SH-SY5Y (cell line): ENCODE results near the gene BPNT1.
A peak's percentile ranks its signal among the peaks of the same experiment; 100 is the strongest.

ENCODE experiments used
- GATA2 ChIP-seq: IDR thresholded peaks from 2 replicates; pipeline ENCODE4 v1.6.1; 2011; ENCODE audit warnings: mild to moderate bottlenecking, low read depth, low read length
- GATA3 ChIP-seq: IDR thresholded peaks from 2 replicates; pipeline ENCODE4 v1.6.1; 2011; ENCODE audit warnings: low read depth, mild to moderate bottlenecking, low read length, moderate library complexity

DNA sequence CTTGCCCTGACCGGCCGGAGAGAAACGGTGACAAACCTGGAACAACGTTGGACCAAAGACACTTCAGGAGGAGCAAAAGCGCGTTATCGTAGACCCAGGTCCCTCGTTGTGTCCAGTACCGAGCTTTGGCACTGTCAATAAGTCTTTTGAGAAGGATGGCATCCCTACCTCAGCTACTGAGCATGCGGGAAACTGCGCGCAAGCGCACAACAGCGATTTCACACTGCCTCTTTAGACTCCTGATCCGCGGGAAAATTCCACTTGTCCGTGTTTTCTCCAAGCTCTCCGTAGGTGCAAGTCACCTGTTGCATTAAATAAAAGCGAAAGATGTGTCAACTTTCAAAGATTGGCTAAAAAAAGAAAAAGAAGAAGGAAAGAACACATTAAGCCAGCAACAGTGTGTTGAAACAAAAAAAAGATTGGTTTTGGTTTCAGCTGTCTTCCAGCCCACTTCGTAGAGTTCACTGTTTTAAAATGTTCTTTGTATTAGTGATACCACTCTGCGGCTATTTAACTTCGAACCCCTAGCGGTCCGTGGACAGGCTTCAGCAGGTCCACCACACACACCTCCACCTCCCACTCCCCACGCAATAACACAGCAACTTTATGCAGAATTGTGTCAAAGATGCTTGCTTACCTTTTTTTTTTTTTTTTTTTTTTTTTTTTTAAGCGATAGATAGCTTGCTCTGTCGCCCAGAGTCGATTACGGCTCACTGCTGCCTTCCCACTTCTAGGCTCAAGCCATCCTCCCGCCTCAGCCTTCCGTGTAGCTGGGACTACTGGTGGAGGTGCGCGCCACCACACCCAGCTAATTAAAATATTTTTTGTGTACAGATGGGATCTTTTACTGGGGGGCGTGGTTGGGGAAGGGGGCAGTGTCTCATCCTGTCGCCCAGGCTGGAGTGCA is at the start of gene BPNT1:
- TF ChIP-seq GATA3 = no peak
- TF ChIP-seq GATA2 = peak; percentile 58; the same call in 1 of the 2 replicates
